Tibial artery (tissue), 4 donors: ENCODE results near the gene ABCB6.

Source experiments
- DNase-seq, 2 donors: peaks; one replicate each; pipeline ENCODE4 v3.0.0-alpha.2; 2019
- H3K27ac ChIP-seq, 2 donors: fragments of 200-600 bp; sonication (generic) in 1 of 2; 1 replicate in 1 of 2; 2 replicates in 1 of 2; pipeline ENCODE4 v1.5.1; 2018 to 2019; ENCODE audit warnings: mild to moderate bottlenecking in 1 of 2
- H3K27me3 ChIP-seq, 2 donors: fragments of 200-600 bp; sonication (generic) in 1 of 2; one replicate each; pipeline versions ENCODE4 v1.5.1 to v1.6.0; 2016 to 2019
- H3K36me3 ChIP-seq, 3 donors: fragments of 200-600 bp; sonication (generic) in 2 of 3; one replicate each; pipeline ENCODE4 v1.5.1; 2016 to 2019; ENCODE audit warnings: mild to moderate bottlenecking in 2 of 3
- H3K4me1 ChIP-seq, 4 donors: fragments of 200-600 bp; sonication (generic) in 2 of 4; 1 replicate in 3 of 4; 2 replicates in 1 of 4; pipeline ENCODE4 v1.5.1; 2016 to 2019
- H3K4me3 ChIP-seq, 2 donors: fragments of 200-600 bp; sonication (generic) in 1 of 2; 1 replicate in 1 of 2; 2 replicates in 1 of 2; pipeline ENCODE4 v1.5.1; 2018 to 2019; ENCODE audit warnings: mild to moderate bottlenecking in 2 of 2
- H3K9me3 ChIP-seq, 3 donors: fragments of 200-600 bp; sonication (generic) in 1 of 3; one replicate each; pipeline ENCODE4 v1.5.1; 2016 to 2019
- CTCF ChIP-seq, 2 experiments: fragments of 200-600 bp in 1 of 2; fragments of 450-650 bp in 1 of 2; IDR thresholded peaks; one replicate each; pipeline ENCODE4 v1.5.1; 2017 to 2019; ENCODE audit warnings: antibody characterized with exemption in 2 of 2, mild to moderate bottlenecking in 1 of 2, moderate library complexity in 1 of 2
- intact Hi-C: fragments of 100-400 bp; cut with DNase I; formaldehyde crosslinking; loops from one replicate; pipeline ENCODE4 v1.15.0; 2023; ENCODE audit warnings: low total_unique reads

ABCB6 gene

DNA sequence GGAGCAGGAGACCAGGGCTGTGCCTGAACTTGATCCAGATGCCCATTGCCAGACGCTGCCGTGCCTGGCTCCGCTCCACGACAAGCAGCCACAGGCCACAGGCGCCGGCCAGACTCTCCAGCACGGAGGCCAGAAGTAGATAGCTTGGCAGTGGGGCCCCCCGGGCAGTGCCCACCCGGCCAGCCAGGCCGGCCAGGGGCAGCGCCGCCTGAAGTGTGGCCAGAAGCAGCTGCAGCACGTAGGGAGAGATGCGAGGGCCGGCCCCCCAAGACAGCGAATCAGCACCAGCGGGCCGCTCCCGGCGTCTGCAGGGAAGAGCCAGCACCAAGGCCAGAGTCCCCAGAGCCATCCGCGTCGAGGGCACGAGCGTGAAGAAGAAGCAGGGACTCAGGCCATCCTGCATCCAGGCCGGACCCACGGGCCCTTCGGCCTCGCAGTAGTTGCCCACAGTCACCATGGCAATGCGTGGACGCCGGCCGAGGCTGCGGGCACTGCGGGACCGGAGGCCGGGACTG lies 484 bp downstream of the ABCB6 start:
- no peak for TF ChIP-seq CTCF (IDR thresholded peaks at IDR 0.05)
- Histone ChIP-seq H3K36me3 (peaks cover 50 to 68% (median 58%) of the 10 kb centered on the region in 3 donors), H3K4me3 (peak overlapping the region; percentile 55 to 60), H3K4me1 (peaks cover 5 to 41% (median 31%) of the 10 kb centered on the region in 4 donors), H3K9me3 (no peaks in the 10 kb centered on the region), H3K27ac (peak overlapping the region; percentile 88 to 89), H3K27me3 (no peaks in the 10 kb centered on the region)
- intact Hi-C loops, result loop anchor here (1.0 to 5.0 kb wide), 2 partner anchors 12 to 41 kb away; partner anchors contain the start of genes CNPPD1, RETREG2 and ZFAND2B
- DNase-seq, result peak; percentile 74 to 94

GRCh38 chr2:219216535-219216915 lies 2.2 kb downstream of the ABCB6 start:
- Histone ChIP-seq H3K36me3 (peaks cover 47 to 68% (median 52%) of the 10 kb centered on the region in 3 donors), H3K9me3 (no peaks in the 10 kb centered on the region), H3K4me1 (peaks cover 5 to 41% (median 31%) of the 10 kb centered on the region in 4 donors), H3K27ac (peak overlapping the region; percentile 88 to 89), H3K4me3 (no peak overlapping the region), H3K27me3 (no peaks in the 10 kb centered on the region)
- no peak for DNase-seq
- TF ChIP-seq CTCF (IDR thresholded peaks at IDR 0.05), result no peak
- intact Hi-C loops, result loop anchor here (5.0 kb wide), 1 partner anchor 39 kb away; the partner anchor contains the start of genes CNPPD1 and RETREG2

- Histone ChIP-seq H3K27ac (peak overlapping the region; percentile 88 to 89), H3K4me1 (peaks cover 5 to 41% (median 31%) of the 10 kb centered on the region in 4 donors), H3K36me3 (peaks cover 43 to 67% (median 46%) of the 10 kb centered on the region in 3 donors), H3K9me3 (no peaks in the 10 kb centered on the region), H3K4me3 (no peak overlapping the region), H3K27me3 (no peaks in the 10 kb centered on the region)
- no peak for DNase-seq
- intact Hi-C loops, result loop anchor here (5.0 kb wide), 1 partner anchor 39 kb away; the partner anchor contains the start of genes CNPPD1 and RETREG2
- TF ChIP-seq CTCF (IDR thresholded peaks at IDR 0.05), result no peak
Measured at GRCh38 chr2:219215871-219216534, 2.8 kb downstream of the ABCB6 start.

DNA sequence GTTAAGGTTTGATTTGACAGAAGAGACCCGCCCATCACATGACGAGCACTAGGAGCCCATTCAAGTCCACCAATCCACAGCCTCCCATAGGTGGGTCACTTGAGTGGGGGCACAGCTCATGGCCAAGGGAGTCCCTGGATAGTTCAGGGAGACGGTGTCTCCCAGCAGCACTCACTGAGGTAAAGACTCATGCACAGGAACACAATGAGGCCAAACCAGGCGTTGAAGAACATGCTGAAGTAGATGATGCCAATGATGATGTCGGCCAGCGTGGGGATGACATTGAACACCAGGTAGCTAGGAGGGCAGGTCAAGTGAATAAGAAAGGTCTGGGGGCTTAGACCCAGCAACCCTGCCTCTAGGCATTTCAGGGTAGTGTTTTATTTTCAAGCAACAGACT lies 4.0 kb downstream of the ABCB6 start:
- H3K4me1 ChIP-seq, result peaks cover 5 to 32% (median 26%) of the 10 kb centered on the region in 4 donors
- H3K9me3 ChIP-seq, result no peaks in the 10 kb centered on the region
- no peaks in the 10 kb centered on the region for H3K27me3 ChIP-seq
- no peak for TF ChIP-seq CTCF (IDR thresholded peaks at IDR 0.05)
- H3K36me3 ChIP-seq, result peaks cover 44 to 67% (median 45%) of the 10 kb centered on the region in 3 donors
- intact Hi-C loops, result loop anchor here (5.0 kb wide), 1 partner anchor 37 kb away; the partner anchor contains the start of genes CNPPD1 and RETREG2
- no peak overlapping the region for H3K27ac ChIP-seq
- DNase-seq, result no peak
- H3K4me3 ChIP-seq, result no peak overlapping the region

DNA sequence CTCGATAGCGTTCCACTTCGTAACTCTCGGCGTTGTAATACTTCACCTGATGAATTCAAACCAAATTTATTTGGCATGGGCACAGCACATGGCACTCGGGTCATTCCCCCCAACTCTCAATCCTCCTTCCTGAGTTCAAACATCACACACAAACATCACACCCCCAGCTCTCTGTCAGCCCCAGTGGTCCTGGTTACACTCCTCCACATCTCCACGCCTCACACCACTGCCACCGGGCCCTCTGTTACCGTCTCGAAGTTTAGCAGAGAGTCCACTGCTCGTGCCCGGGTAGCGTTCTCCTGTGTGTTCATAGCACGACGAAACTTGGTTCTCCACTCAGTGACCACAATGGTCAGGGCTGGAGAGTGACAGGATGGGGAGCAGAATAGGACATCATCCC lies 4.6 kb downstream of the ABCB6 start:
- no peak for DNase-seq
- no peak overlapping the region for H3K4me3 ChIP-seq
- no peak overlapping the region for H3K27ac ChIP-seq
- H3K27me3 ChIP-seq, result no peaks in the 10 kb centered on the region
- H3K36me3 ChIP-seq, result peaks cover 48 to 71% (median 51%) of the 10 kb centered on the region in 3 donors
- intact Hi-C loops, result no loop called here
- peaks cover 0 to 26% (median 19%) of the 10 kb centered on the region in 4 donors for H3K4me1 ChIP-seq
- TF ChIP-seq CTCF (IDR thresholded peaks at IDR 0.05), result no peak
- H3K9me3 ChIP-seq, result no peaks in the 10 kb centered on the region
